HEK293T (cell line): ENCODE results near the gene NAA25.

Experiments
- CTCF ChIA-PET: fragments of 350-600 bp; formaldehyde crosslinking; extraction: SDS; loops from one replicate; lab custom pipeline; 2021; ENCODE audit warnings: antibody characterized with exemption, inconsistent platforms; lab: Yijun Ruan, JAX
- POLR2A ChIA-PET: fragments of 350-600 bp; formaldehyde crosslinking; extraction: SDS; loops from one replicate; lab custom pipeline; 2020; ENCODE audit warnings: antibody characterized with exemption, inconsistent platforms; lab: Yijun Ruan, JAX
- DNase-seq: peaks from one replicate; pipeline ENCODE4 v3.0.0; 2012; ENCODE audit warnings: mixed read lengths; ENCODE audit errors: extremely low spot score
- ARNT ChIP-seq: fragments of 450-650 bp; IDR thresholded peaks from 2 replicates; pipeline ENCODE4 v1.6.1; 2017; ENCODE audit warnings: mild to moderate bottlenecking
- BHLHE40 ChIP-seq: fragments of 450-650 bp; IDR thresholded peaks from 2 replicates; pipeline ENCODE4 v1.6.1; 2016; ENCODE audit warnings: mild to moderate bottlenecking, moderate library complexity, borderline replicate concordance
- CTBP1 ChIP-seq: fragments of 450-650 bp; IDR thresholded peaks from 2 replicates; pipeline ENCODE4 v1.6.1; 2016; ENCODE audit warnings: borderline replicate concordance
- ELF4 ChIP-seq: fragments of 450-650 bp; IDR thresholded peaks from 2 replicates; pipeline ENCODE4 v1.6.1; 2017; ENCODE audit warnings: antibody characterized with exemption
- FOXA1 ChIP-seq: fragments of 450-650 bp; IDR thresholded peaks from 2 replicates; pipeline ENCODE4 v1.6.1; 2016; ENCODE audit warnings: mild to moderate bottlenecking
- FOXK2 ChIP-seq: fragments of 450-650 bp; IDR thresholded peaks from 2 replicates; pipeline ENCODE4 v1.6.1; 2016; ENCODE audit warnings: mild to moderate bottlenecking
- FOXM1 ChIP-seq: fragments of 450-650 bp; IDR thresholded peaks from 2 replicates; pipeline ENCODE4 v1.6.1; 2017; ENCODE audit warnings: mild to moderate bottlenecking, borderline replicate concordance
- HDGF ChIP-seq: fragments of 450-650 bp; IDR thresholded peaks from 2 replicates; pipeline ENCODE4 v1.6.1; 2017; ENCODE audit warnings: antibody characterized with exemption, borderline replicate concordance
- L3MBTL2 ChIP-seq: fragments of 450-650 bp; conservative IDR thresholded peaks from 2 replicates; pipeline ENCODE4 v1.6.1; 2016; ENCODE audit warnings: mild to moderate bottlenecking
- LEF1 ChIP-seq: fragments of 450-650 bp; IDR thresholded peaks from 2 replicates; pipeline ENCODE4 v1.6.1; 2017; ENCODE audit warnings: mild to moderate bottlenecking, borderline replicate concordance
- NFRKB ChIP-seq: fragments of 450-650 bp; IDR thresholded peaks from 2 replicates; pipeline ENCODE4 v1.6.1; 2016; ENCODE audit warnings: mild to moderate bottlenecking, moderate library complexity
- SP1 ChIP-seq: fragments of 450-650 bp; IDR thresholded peaks from 2 replicates; pipeline ENCODE4 v1.6.1; 2017
- SUZ12 ChIP-seq: fragments of 450-650 bp; IDR thresholded peaks from 2 replicates; pipeline ENCODE4 v1.6.1; 2016; ENCODE audit warnings: mild to moderate bottlenecking
- TARDBP ChIP-seq: fragments of 450-650 bp; IDR thresholded peaks from 2 replicates; pipeline ENCODE4 v1.6.1; 2016
- ZNF384 ChIP-seq: fragments of 450-650 bp; IDR thresholded peaks from 2 replicates; pipeline ENCODE4 v1.6.1; 2016
- TF ChIP-seq, protein P1 (sequence below): fragments of 450-650 bp; IDR thresholded peaks from 2 replicates; pipeline ENCODE4 v1.6.1; 2016

Gene NAA25

DNA sequence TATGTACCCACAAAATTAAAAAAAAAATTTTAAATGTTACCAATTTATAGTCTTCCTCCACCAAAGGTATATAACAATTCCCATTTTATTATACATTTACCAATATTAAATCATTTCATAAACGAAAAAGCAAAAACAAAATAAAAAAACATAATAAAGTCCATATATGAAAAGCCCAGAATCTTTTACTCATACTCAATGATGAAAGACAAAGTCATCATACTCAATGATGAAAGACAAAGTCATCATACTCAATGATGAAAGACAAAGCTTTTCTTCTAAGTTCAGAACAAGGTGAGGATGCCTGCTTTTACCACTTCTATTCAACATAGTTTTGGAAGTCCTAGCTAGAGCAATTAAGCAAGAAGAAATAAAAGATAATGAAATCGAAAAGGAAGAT is 123.8 kb downstream of the NAA25 start:
- CTCF ChIA-PET, result no interaction called here
- POLR2A ChIA-PET, result no interaction called here
- DNase-seq, result no peak
- TF ChIP-seq HDGF (no peak), BHLHE40 (no peak), SP1 (no peak), SUZ12 (no peak), ELF4 (no peak), TARDBP (no peak), NFRKB (no peak), FOXA1 (no peak), L3MBTL2 (no peak), FOXM1 (no peak), ZNF384 (no peak), CTBP1 (no peak), ARNT (no peak), LEF1 (no peak), FOXK2 (no peak)
- TF ChIP-seq, protein P1, sequence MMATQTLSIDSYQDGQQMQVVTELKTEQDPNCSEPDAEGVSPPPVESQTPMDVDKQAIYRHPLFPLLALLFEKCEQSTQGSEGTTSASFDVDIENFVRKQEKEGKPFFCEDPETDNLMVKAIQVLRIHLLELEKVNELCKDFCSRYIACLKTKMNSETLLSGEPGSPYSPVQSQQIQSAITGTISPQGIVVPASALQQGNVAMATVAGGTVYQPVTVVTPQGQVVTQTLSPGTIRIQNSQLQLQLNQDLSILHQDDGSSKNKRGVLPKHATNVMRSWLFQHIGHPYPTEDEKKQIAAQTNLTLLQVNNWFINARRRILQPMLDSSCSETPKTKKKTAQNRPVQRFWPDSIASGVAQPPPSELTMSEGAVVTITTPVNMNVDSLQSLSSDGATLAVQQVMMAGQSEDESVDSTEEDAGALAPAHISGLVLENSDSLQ, result no peak

DNA sequence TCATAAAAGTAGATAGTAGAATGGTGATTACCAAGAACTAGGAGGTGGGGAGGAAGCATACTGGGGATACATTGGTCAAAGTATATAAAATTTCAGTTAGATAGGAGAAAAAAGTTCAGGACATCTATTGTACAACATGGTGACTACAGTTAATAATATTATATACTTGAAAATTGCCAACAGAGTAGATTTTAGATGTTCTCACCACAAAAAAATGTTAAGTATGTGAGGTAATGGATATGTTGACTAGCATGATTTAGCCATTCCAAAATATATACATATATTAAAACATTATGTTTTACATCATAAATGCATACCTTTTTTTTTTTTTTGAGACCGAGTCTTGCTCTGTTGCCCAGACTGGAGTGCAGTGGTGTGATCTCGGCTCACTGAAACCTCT is 126.6 kb downstream of the NAA25 start:
- no peak for DNase-seq
- CTCF ChIA-PET, result no interaction called here
- TF ChIP-seq HDGF (no peak), ARNT (no peak), LEF1 (no peak), FOXA1 (no peak), ELF4 (no peak), CTBP1 (no peak), ZNF384 (no peak), TARDBP (no peak), L3MBTL2 (no peak), BHLHE40 (no peak), FOXM1 (no peak), FOXK2 (no peak), NFRKB (no peak), SP1 (no peak), SUZ12 (no peak)
- TF ChIP-seq, protein P1, result no peak
- POLR2A ChIA-PET, result no interaction called here

DNA sequence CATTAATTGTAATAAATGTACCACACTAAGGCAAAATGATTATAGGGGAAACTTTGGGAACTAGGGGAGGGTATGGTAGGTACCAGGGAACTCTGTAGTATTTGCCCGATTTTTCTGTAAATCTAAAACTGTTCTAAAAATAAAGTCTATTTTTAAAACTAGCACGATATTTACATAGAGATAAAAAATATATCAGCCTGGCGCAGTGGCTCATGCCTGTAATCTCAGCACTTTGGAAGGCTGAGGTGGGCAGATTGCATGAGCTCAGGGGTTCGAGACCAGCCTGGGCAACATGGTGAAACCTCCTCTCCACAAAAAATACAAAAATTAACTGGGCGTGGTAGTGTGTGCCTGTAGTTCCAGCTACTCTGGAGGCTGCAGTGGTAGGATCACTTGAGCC is 128.0 kb downstream of the NAA25 start:
- TF ChIP-seq ZNF384, result no peak
- TF ChIP-seq CTBP1, result no peak
- TF ChIP-seq SP1, result no peak
- no peak for TF ChIP-seq BHLHE40
- no peak for TF ChIP-seq FOXA1
- no peak for TF ChIP-seq ARNT
- TF ChIP-seq HDGF, result no peak
- TF ChIP-seq ELF4, result no peak
- TF ChIP-seq NFRKB, result no peak
- no peak for TF ChIP-seq FOXM1
- no peak for TF ChIP-seq SUZ12
- no peak for TF ChIP-seq FOXK2
- no peak for TF ChIP-seq LEF1
- no peak for DNase-seq
- CTCF ChIA-PET, result no interaction called here
- POLR2A ChIA-PET, result no interaction called here

DNA sequence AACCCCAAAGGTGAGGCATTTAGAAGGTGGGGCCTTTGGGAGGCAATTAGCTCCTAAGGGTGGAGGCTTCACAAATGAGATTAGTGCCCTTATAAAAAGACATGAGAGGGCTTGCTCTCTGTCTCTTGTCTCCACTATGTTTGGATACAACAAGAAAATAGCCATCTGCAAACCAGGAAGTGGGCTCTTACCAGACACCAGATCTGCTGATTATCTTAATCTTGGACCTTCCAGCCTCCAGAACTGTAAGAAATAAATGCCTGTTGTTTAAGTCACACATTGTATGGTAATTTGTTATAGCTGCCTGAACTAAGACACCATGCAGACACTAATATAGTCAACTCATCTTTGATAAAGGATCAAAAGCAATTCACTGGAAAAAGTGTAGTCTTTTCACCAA is 130.0 kb downstream of the NAA25 start:
- DNase-seq, result no peak
- CTCF ChIA-PET, result no interaction called here
- POLR2A ChIA-PET, result no interaction called here
- TF ChIP-seq LEF1, result no peak
- TF ChIP-seq SP1, result no peak
- no peak for TF ChIP-seq HDGF
- no peak for TF ChIP-seq BHLHE40
- TF ChIP-seq FOXM1, result no peak
- no peak for TF ChIP-seq L3MBTL2
- TF ChIP-seq NFRKB, result no peak
- TF ChIP-seq ELF4, result no peak
- no peak for TF ChIP-seq FOXK2
- no peak for TF ChIP-seq CTBP1
- no peak for TF ChIP-seq ZNF384
- no peak for TF ChIP-seq TARDBP
- TF ChIP-seq, protein P1, result no peak
- TF ChIP-seq ARNT, result no peak
- TF ChIP-seq FOXA1, result no peak
- TF ChIP-seq SUZ12, result no peak

DNA sequence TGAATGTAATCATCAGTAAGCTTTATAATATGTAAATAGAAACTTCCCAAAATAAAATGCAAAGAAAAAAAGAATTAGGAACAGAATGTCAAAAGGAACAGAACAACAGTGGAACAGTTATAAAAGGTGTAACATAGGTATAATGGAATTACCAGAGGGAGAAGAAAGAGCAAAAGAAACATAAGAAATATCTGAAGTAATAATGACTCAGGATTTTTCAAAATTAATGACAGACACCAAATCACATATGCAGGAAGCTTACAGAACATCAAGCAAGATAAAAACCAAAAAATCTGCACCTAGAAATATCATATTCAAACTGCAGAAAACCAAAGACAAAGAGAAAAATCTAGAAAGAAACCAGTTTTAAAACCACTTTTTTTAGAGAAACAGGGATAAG is 131.7 kb downstream of the NAA25 start:
- DNase-seq, result no peak
- TF ChIP-seq TARDBP (no peak), HDGF (no peak), SUZ12 (no peak), BHLHE40 (no peak), ELF4 (no peak)
- ChIA-PET CTCF (no interaction called here), POLR2A (no interaction called here)
